GM19372 (cell line): ENCODE results near the gene CEACAM18.
A peak's percentile ranks its signal among the peaks of the same experiment; 100 is the strongest.

ENCODE experiments used
- ATAC-seq: cut with Tn5 transposase; IDR thresholded peaks from one replicate; pipeline ENCODE4 v1.9.1; 2021; ENCODE audit warnings: mild to moderate bottlenecking, low read depth, moderate library complexity; ENCODE audit not compliant: unreplicated experiment

Gene CEACAM18

GRCh38 chr19:51524666-51525264 is 46.4 kb downstream of the CEACAM18 start:
- ATAC-seq = no peak

- ATAC-seq = no peak
Observed at GRCh38 chr19:51525651-51526050, 47.3 kb downstream of the CEACAM18 start.

GRCh38 chr19:51529301-51529700 is 51.0 kb downstream of the CEACAM18 start:
- ATAC-seq = no peak

GRCh38 chr19:51530616-51531015 is 52.3 kb downstream of the CEACAM18 start:
- no peak for ATAC-seq

- peak; percentile 88 for ATAC-seq
Observed at GRCh38 chr19:51531349-51532315, 53.3 kb downstream of the CEACAM18 start, which contains the start of gene SIGLEC6. Gene SIGLEC6 (minus strand): TSS chr19:51531670. CDS start chr19:51531648, 22 bp downstream.

- ATAC-seq = no peak
Observed at GRCh38 chr19:51535535-51535934, 57.2 kb downstream of the CEACAM18 start.

- ATAC-seq = no peak
Observed at GRCh38 chr19:51539821-51540366, 61.6 kb downstream of the CEACAM18 start.
